ENCODE results near the gene RPRD1B. TPM values are rescaled to one million over a fixed set of nuclear protein-coding genes. Genes with fewer than 3 reads are reported as not detected.

Gene RPRD1B
- total and polyA plus RNA-seq, 2 experiments from 2014 or later = 7.3 to 24.3 TPM

DNA sequence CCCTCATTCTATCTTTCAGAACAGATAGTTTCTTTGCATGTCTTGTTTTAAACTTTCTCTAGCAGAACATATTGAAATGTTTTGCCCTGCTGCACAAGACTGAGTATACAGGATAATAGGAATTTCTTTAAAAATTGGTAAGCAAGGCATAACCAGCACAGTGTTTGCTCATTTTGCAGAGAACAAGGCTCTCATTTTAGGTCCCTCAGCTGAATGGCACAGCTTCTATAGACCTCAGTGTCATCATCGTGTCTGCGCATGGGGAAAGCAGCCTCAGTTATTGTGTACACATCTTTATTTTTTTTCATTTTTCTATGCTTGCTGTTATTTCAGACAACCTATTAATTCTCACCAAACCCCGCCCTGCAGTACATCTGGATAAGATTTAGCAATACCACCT lies 36.0 kb upstream of the RPRD1B start (continued):
- no peak for TF ChIP-seq ZNF462 (CRISPR knock-in tag; IDR thresholded peaks at IDR 0.05)
- TF ChIP-seq, protein P1, sequence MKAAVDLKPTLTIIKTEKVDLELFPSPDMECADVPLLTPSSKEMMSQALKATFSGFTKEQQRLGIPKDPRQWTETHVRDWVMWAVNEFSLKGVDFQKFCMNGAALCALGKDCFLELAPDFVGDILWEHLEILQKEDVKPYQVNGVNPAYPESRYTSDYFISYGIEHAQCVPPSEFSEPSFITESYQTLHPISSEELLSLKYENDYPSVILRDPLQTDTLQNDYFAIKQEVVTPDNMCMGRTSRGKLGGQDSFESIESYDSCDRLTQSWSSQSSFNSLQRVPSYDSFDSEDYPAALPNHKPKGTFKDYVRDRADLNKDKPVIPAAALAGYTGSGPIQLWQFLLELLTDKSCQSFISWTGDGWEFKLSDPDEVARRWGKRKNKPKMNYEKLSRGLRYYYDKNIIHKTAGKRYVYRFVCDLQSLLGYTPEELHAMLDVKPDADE (IDR thresholded peaks at IDR 0.05) = no peak

- peaks cover 70% of the 10 kb centered on the region for H3K36me3 Mint-ChIP-seq (ENCODE audit: low read depth)
These were observed 33.9 kb upstream of the RPRD1B start for GRCh38 chr20:37999526-38000263.

More at GRCh38 chr20:37999526-38000263, 33.9 kb upstream of the RPRD1B start:
- H3K4me1 Mint-ChIP-seq = peaks cover under 1% of the 10 kb centered on the region; the same call in 1 of the 3 replicates
- no peaks in the 10 kb centered on the region for H3K9me3 Mint-ChIP-seq
- no peaks in the 10 kb centered on the region for H3K9me2 ChIP-seq (ENCODE audit: insufficient read depth)
- no peaks in the 10 kb centered on the region for H3F3A ChIP-seq (replicated peaks; ENCODE audit: low read depth)
- no peak overlapping the region for H3K27ac ChIP-seq (ENCODE audit: low read depth)
- H3K36me3 ChIP-seq (ENCODE audit: insufficient read depth) = peaks cover 62% of the 10 kb centered on the region
- ATAC-seq (no peak), DNase-seq (ENCODE audit: low spot score) (no peak)
- no peak overlapping the region; the same call in 2 of the 3 replicates for H3K4me3 Mint-ChIP-seq
- TF ChIP-seq, protein P2, sequence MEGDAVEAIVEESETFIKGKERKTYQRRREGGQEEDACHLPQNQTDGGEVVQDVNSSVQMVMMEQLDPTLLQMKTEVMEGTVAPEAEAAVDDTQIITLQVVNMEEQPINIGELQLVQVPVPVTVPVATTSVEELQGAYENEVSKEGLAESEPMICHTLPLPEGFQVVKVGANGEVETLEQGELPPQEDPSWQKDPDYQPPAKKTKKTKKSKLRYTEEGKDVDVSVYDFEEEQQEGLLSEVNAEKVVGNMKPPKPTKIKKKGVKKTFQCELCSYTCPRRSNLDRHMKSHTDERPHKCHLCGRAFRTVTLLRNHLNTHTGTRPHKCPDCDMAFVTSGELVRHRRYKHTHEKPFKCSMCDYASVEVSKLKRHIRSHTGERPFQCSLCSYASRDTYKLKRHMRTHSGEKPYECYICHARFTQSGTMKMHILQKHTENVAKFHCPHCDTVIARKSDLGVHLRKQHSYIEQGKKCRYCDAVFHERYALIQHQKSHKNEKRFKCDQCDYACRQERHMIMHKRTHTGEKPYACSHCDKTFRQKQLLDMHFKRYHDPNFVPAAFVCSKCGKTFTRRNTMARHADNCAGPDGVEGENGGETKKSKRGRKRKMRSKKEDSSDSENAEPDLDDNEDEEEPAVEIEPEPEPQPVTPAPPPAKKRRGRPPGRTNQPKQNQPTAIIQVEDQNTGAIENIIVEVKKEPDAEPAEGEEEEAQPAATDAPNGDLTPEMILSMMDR (conservative IDR thresholded peaks at IDR 0.05; ENCODE audit: low read depth in 2 of 2) = peak in 1 of 2 experiments; percentile 26; a peak in 2 of 4 replicates
- TF ChIP-seq, protein P1 (IDR thresholded peaks at IDR 0.05) = no peak
- H3K27me3 Mint-ChIP-seq (ENCODE audit: insufficient read depth, low read depth, poor library complexity) = peaks cover 3% of the 10 kb centered on the region
- H3K4me2 ChIP-seq = no peak overlapping the region
- no peak overlapping the region for H3K4me3 ChIP-seq
- no peaks in the 10 kb centered on the region for H3K27me3 ChIP-seq (ENCODE audit: insufficient read depth)
- no peaks in the 10 kb centered on the region for H3K79me2 ChIP-seq (replicated peaks; ENCODE audit: insufficient read depth)
- peaks cover 9% of the 10 kb centered on the region for H4K20me1 ChIP-seq (replicated peaks; ENCODE audit: insufficient read depth)
- no peak overlapping the region; the same call in 1 of the 2 replicates for H3K27ac Mint-ChIP-seq
- H3K4me1 ChIP-seq (ENCODE audit: insufficient read depth) = no peaks in the 10 kb centered on the region
- H2AFZ ChIP-seq = no peak overlapping the region
